Gastrocnemius medialis (tissue), 4 donors: ENCODE results near the gene SRSF3. TPM values are rescaled to one million over a fixed set of nuclear protein-coding genes. Genes with fewer than 3 reads are reported as not detected.

Source experiments
- ATAC-seq, 2 donors: fragments of 150-250 bp; one replicate each; pipeline ENCODE4 v1.9.1; 2016
- DNase-seq, 2 donors: peaks; one replicate each; pipeline ENCODE4 v3.0.0-alpha.2; 2019
- H3K27ac ChIP-seq, 4 donors: fragments of 200-600 bp; sonication (generic); 1 replicate in 1 of 4; 2 replicates in 3 of 4; pipeline ENCODE4 v1.5.1; 2016 to 2018; ENCODE audit warnings: mild to moderate bottlenecking in 2 of 4, moderate library complexity in 1 of 4
- H3K27me3 ChIP-seq, 3 donors: fragments of 200-600 bp; sonication (generic) in 2 of 3; 1 replicate in 1 of 3; 2 replicates in 2 of 3; pipeline versions ENCODE4 v1.5.1 to v1.6.0; 2016 to 2019; ENCODE audit warnings: mild to moderate bottlenecking in 1 of 3, moderate library complexity in 1 of 3
- H3K36me3 ChIP-seq, 2 donors: fragments of 200-600 bp; sonication (generic) in 1 of 2; one replicate each; pipeline ENCODE4 v1.5.1; 2017 to 2018
- H3K4me1 ChIP-seq, 2 donors: fragments of 200-600 bp; sonication (generic) in 1 of 2; one replicate each; pipeline ENCODE4 v1.5.1; 2016 to 2017; ENCODE audit warnings: mild to moderate bottlenecking in 2 of 2
- H3K4me3 ChIP-seq, 4 donors: fragments of 200-600 bp; sonication (generic) in 3 of 4; 1 replicate in 1 of 4; 2 replicates in 3 of 4; pipeline ENCODE4 v1.5.1; 2016 to 2019; ENCODE audit warnings: mild to moderate bottlenecking in 2 of 4
- H3K9me3 ChIP-seq, 3 donors: fragments of 200-600 bp; sonication (generic) in 2 of 3; 1 replicate in 1 of 3; 2 replicates in 2 of 3; pipeline ENCODE4 v1.5.1; 2016 to 2019
- CTCF ChIP-seq, 5 experiments: fragments of 450-650 bp in 3 of 5; fragments of 200-600 bp in 2 of 5; sonication (generic) in 2 of 5; IDR thresholded peaks in 4 of 5; conservative IDR thresholded peaks in 1 of 5; 1 replicate in 4 of 5; 2 replicates in 1 of 5; pipeline ENCODE4 v1.5.1; 2016 to 2019; ENCODE audit warnings: antibody characterized with exemption in 5 of 5, mild to moderate bottlenecking in 3 of 5, moderate library complexity in 3 of 5
- POLR2A ChIP-seq, 2 donors: fragments of 450-650 bp; IDR thresholded peaks; one replicate each; pipeline ENCODE4 v1.6.1; 2017; ENCODE audit warnings: antibody characterized with exemption in 2 of 2, mild to moderate bottlenecking in 2 of 2, moderate library complexity in 2 of 2
- in situ Hi-C, 4 donors: fragments of 200-750 bp; cut with MboI; loops; one replicate each; pipeline versions ENCODE4 v1.15.0 to v1.8.0; 2017; ENCODE audit warnings: low sequenced_read_pairs in 4 of 4
- intact Hi-C: fragments of 100-400 bp; cut with DNase I; formaldehyde crosslinking; loops from one replicate; pipeline ENCODE4 v1.15.1; 2023; ENCODE audit warnings: low total_unique reads
- total RNA-seq, 4 donors: library from RNA; depleted of rRNA; stranded (reverse); fragments of >200 nt; gene quantifications; one replicate each; pipeline versions ENCODE4 v1.1.0 to v1.2.3, GENCODE V29; 2016

SRSF3 gene
- total RNA-seq, 4 donors from 2014 or later: 66.3 to 118 (median 83.2) TPM

GRCh38 chr6:36607683-36608386 lies 13.7 kb downstream of the SRSF3 start:
- peaks cover 0 to 71% of the 10 kb centered on the region in 2 donors for H3K36me3 ChIP-seq
- no peak for TF ChIP-seq CTCF (IDR thresholded peaks at IDR 0.05 in 4 of 5, conservative IDR thresholded peaks at IDR 0.05 in 1 of 5)
- TF ChIP-seq POLR2A (IDR thresholded peaks at IDR 0.05): no peak
- ATAC-seq: peak; percentile 82
- in situ Hi-C loops: loop anchor here in 1 of 4 donors (25.0 kb wide), 1 partner anchor 254 kb away; the partner anchor contains the start of gene PPIL1
- H3K27ac ChIP-seq: peak overlapping the region; percentile 69 to 82 (median 74)
- no peaks in the 10 kb centered on the region for H3K9me3 ChIP-seq
- H3K27me3 ChIP-seq: no peaks in the 10 kb centered on the region
- peak; percentile 47 to 77 for DNase-seq
- intact Hi-C loops: no loop called here
- H3K4me3 ChIP-seq: peak overlapping the region in 1 of 4 donors; percentile 4
- peaks cover 42 to 63% of the 10 kb centered on the region in 2 donors for H3K4me1 ChIP-seq

- DNase-seq (no peak), ATAC-seq (no peak)
- Histone ChIP-seq H3K27me3 (no peaks in the 10 kb centered on the region), H3K9me3 (no peaks in the 10 kb centered on the region), H3K27ac (peak overlapping the region; percentile 69 to 82 (median 74)), H3K36me3 (peaks cover 0 to 70% of the 10 kb centered on the region in 2 donors), H3K4me1 (peaks cover 31 to 52% of the 10 kb centered on the region in 2 donors), H3K4me3 (no peak overlapping the region)
- in situ Hi-C loops: loop anchor here in 1 of 4 donors (25.0 kb wide), 1 partner anchor 253 kb away; the partner anchor contains the start of gene PPIL1
- TF ChIP-seq POLR2A (IDR thresholded peaks at IDR 0.05) (no peak), CTCF (IDR thresholded peaks at IDR 0.05 in 4 of 5, conservative IDR thresholded peaks at IDR 0.05 in 1 of 5) (no peak)
- intact Hi-C loops: no loop called here
Measured at GRCh38 chr6:36608788-36609563, 14.8 kb downstream of the SRSF3 start.

- H3K4me3 ChIP-seq: no peak overlapping the region
- H3K36me3 ChIP-seq: peaks cover 0 to 64% of the 10 kb centered on the region in 2 donors
- H3K4me1 ChIP-seq: peaks cover 34 to 50% of the 10 kb centered on the region in 2 donors
- DNase-seq (no peak), ATAC-seq (no peak)
- TF ChIP-seq CTCF (IDR thresholded peaks at IDR 0.05 in 4 of 5, conservative IDR thresholded peaks at IDR 0.05 in 1 of 5) (no peak), POLR2A (IDR thresholded peaks at IDR 0.05) (no peak)
- H3K9me3 ChIP-seq: no peaks in the 10 kb centered on the region
- in situ Hi-C loops: loop anchor here in 1 of 4 donors (25.0 kb wide), 1 partner anchor 253 kb away; the partner anchor contains the start of gene PPIL1
- intact Hi-C loops: no loop called here
- H3K27me3 ChIP-seq: no peaks in the 10 kb centered on the region
- H3K27ac ChIP-seq: peak overlapping the region; percentile 69 to 82 (median 74)
Measured at GRCh38 chr6:36609582-36609981, 15.4 kb downstream of the SRSF3 start.

GRCh38 chr6:36610041-36610955 lies 16.1 kb downstream of the SRSF3 start:
- H3K4me3 ChIP-seq: no peak overlapping the region
- H3K4me1 ChIP-seq: peaks cover 41 to 50% of the 10 kb centered on the region in 2 donors
- ATAC-seq (no peak), DNase-seq (no peak)
- peaks cover 0 to 58% of the 10 kb centered on the region in 2 donors for H3K36me3 ChIP-seq
- H3K9me3 ChIP-seq: no peaks in the 10 kb centered on the region
- intact Hi-C loops (no loop called here), in situ Hi-C loops (loop anchor here in 3 of 4 donors (10.0 to 25.0 kb wide), 3 partner anchors 145 to 252 kb away; partner anchors contain the start of gene PPIL1 (in 1 of the 3))
- TF ChIP-seq CTCF (IDR thresholded peaks at IDR 0.05 in 4 of 5, conservative IDR thresholded peaks at IDR 0.05 in 1 of 5) (no peak), POLR2A (IDR thresholded peaks at IDR 0.05) (no peak)
- no peaks in the 10 kb centered on the region for H3K27me3 ChIP-seq
- peak overlapping the region; percentile 39 to 82 (median 74) for H3K27ac ChIP-seq
